ENCODE results near the gene APMAP.

APMAP gene

DNA sequence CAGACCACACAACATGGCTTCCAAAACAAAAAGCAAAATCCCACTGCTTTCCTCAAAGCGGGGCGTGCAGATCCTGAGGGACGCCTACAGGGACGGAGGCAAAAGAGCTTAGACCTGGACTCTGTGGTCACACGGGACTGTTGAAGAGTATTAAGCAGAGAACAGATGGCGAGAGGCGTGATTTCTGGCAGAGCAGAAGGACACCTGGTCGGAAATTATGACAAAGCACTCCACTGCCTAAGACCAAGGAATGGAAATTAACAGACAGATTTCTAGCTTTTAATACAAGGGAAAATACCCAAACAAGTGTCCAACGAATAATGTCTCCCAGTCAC, 28.1 kb downstream of the APMAP start:
- no peak for DNase-seq

DNA sequence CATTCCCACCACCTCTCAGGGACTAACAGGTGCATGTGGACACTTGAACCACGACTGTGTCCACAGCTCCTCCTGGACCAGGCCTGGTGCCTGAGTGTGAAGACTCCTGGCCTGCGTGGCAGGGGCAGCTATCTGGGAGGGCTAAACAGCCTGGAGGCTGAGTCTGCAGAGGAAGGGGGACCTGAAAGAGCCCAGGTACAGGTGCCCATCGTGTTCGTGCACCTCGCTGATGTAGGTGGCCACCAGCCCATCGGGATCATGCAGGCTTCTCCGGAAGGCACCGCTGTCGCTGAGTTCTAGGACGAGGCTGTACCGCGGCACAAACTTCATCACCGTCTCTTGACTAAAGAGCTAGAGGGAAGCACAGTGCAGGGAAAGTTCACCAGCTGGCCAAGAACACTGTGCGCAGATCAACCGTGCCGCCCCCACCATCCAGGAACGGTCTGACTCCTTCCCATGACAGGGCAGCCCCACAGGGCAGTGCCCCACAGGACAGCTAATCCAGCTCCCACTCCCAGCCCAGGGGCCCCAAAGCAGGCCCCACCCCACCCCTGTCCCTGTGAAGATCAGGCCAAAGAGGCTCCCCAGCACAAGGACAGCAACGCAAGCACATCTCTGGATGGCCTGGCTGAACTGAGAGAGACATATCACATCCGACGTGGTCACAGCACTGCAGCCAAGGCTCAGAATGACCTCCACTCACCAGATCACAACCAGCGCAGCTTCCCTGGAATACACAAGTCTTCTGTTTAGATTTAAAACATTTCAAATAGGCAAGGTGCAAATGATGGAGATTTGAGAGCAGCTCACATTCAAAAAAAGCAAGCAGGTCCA, 28.7 kb downstream of the APMAP start:
- DNase-seq: no peak

DNA sequence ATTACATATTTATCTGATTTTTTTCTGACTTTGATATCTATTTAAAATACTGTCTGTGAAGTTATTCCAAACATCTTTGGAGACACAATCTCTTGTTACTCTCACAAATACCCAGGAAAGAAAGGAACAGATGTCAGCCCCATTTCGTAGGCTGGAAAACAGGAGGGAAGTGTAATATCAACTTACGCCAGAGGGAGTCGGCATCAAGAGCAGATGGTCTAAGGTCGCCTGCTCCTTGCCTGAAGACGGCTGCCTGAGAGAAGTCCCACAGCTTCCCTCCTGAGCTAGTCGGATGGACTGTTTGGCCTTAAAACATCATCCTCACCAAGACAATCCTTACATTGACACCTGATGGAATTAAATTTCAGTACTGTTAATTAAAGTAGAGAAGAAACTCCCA, 30.0 kb downstream of the APMAP start:
- no peak for DNase-seq

DNA sequence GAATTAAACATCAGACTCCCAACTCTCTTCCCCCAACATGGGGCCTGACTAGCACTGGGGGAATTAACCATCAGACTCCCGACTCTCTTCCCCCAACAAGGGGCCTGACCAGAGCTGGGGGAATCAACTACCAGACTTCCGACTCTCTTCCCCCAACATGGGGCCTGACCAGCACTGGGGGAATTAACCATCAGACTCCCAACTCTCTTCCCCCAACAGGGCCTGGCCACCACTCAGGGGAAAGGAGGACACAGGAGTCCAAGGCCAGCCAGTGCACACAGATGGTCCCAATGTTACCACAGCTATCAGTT, 30.4 kb downstream of the APMAP start:
- DNase-seq: no peak

DNA sequence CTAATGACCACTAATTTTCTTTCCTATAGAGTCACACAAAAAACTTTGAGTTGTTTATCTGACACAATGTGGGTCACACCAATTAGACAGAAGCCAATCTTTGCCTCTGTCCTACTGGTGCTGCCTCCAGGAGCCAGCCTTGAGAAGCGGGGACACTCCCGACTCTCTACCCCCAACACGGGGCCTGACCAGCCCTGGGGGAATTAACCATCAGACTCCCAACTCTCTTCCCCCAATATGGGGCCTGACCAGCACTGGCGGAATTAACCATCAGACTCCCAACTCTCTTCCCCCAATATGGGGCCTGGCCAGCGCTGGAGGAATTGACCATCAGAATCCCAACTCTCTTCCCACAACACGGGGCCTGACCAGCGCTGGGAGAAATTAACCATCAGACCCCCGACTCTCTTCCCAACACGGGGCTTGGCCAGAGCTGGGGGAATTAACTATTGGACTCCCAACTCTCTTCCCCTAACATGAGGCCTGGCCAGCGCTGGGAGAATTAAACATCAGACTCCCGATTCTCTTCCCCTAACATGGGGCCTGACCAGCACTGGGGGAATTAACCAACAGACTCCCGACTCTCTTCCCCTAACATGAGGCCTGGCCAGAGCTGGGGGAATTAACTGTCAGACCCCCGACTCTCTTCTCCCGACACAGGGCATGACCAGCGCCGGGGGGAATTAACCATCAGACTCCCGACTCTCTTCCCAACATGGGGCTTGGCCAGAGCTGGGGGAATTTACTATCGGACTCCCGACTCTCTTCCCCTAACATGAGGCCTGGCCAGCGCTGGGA, 31.0 kb downstream of the APMAP start:
- no peak for DNase-seq

DNA sequence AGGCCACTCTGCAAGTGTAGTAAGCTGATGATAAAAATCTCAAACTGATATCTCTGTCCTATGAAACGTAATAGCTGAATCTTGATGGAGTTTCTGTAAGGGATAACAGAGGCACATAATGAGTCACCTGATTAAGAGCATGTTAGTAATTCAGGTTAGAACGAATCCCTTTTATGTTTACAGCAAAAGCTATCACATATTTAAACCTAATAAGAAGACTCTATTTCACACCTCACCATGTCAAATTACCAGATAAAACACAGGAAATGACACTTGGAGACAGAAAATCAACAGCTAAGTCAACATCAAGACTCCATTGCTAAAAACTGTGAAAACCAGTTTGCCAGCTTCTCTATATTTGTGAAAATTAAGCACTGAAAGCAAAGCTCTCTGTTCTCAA, 31.7 kb downstream of the APMAP start:
- peak; percentile 69 for DNase-seq

DNA sequence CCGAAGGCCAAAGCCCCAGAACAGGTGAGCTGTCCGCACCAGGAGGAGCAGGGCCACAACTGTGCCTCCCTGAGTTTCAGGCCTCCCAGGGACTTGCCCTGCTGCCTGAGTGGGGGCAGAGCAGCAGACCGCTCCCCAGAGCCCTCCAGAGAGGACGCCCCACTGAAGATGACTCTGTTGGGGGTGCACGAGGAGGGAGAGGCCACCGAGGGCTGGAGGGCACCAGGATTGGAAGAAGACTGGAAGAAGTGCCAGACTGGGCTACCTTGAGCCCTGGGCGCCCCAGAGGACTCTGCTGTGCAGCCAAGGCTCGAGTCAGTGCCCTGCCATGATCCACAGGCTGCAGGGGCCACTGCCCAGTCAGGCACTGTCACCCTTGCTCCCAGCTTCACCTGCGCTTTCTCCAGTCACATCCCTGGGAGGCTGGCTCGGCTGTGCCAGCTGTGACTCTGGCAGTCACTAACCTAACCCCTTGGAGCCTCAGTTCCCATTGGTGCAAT, 32.2 kb downstream of the APMAP start:
- DNase-seq: no peak

DNA sequence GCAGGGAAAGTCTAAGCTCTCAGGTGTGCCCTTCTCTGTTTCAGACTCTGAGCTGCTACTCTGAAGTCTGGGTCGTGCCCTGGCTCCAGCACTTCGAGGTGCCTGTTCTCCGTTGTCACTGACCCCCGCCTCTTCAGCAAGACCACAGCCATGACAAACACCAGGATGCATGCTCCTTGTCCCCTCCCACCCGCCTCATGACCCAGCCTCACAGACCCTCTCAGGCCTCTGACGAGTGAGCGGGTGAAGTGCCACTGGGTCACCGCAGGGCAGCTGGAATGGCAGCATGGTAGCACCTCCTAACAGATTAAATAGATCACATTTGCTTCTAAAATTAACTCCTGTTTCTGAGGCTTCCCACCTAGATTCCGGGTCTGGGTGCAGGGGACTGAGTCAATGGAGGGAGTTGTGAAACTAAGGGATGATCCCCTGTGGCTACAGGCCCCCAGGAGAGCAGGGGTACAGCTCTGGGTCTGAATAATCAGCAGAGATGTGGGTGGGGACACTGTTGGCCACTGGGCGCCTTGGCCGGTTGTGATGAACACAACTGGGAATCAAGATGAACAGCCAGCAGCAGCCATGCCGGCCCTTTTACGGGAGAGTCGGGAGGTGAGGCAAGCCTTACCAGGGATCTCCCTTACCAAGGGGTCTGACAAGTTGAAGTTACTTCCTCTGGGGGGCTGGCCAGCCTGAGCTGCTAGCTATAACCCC, 32.8 kb downstream of the APMAP start:
- DNase-seq: no peak

DNA sequence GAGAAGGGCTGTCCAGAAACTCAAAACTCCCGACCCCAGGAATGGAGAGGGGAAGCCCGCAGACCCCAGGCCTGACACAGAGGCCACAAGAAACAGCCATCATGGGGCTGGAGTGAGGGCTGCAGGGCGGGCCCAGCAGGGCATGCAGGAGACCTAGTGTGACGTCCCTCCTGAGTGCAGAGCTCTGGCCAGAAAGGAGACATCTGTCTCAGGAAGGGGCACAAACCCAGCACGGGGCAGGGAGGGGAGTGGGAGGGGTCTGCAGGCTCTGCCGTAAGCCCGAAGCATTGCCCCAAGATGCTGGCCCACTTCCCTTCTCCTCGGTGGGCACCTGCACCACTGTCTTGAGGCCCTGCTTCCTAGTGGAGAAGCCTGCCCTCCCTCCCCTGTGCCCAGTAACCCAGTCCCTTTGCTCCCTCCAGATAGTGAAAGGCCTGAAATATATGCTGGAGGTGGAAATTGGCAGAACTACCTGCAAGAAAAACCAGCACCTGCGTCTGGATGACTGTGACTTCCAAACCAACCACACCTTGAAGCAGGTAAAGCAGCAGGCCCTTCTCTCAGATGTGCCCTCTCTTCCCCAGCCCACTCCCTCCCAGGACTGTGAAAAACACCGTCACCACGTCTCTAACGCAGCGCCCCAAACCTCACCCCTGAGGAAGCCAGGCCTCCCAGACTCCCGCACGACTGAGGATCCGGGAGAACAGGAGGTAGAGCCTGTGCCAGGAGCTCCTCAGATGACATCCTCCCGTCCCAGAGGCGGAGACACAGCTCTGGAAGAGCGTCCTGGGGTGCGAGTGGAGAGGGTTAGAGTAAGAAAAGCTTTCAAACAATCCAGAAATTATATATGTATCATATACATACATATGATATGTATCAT, 33.8 kb downstream of the APMAP start:
- DNase-seq: no peak

DNA sequence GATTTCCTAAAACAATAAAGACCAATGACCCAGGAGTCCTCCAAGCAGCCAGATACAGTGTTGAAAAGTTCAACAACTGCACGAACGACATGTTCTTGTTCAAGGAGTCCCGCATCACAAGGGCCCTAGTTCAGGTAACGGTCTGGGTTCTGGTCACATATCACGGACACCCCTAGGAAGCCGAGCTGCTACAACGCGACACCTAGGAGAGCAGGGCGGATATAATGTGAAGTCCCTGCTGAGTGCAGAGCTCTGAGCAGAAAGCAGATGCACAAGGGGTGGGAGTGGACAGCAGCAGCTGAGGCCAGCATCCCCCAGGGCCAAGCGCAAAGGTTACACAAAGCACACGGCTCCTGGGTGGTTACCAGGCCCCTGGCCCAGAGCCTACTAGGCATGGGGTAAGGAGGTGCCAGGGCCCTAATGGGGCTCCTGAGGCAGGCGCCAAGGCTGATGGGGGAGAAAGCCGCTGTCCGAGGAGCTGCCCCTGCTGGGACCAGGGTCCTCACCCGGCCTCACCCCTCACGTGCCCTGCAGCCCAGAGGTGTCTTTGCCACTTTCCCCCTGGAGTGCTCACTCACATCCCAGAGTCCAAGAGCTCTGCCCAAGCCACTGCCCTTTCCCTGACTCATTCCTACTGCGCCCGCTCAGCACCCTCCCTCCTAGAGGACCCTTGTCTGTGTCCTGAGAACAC, 35.1 kb downstream of the APMAP start:
- DNase-seq: no peak

DNA sequence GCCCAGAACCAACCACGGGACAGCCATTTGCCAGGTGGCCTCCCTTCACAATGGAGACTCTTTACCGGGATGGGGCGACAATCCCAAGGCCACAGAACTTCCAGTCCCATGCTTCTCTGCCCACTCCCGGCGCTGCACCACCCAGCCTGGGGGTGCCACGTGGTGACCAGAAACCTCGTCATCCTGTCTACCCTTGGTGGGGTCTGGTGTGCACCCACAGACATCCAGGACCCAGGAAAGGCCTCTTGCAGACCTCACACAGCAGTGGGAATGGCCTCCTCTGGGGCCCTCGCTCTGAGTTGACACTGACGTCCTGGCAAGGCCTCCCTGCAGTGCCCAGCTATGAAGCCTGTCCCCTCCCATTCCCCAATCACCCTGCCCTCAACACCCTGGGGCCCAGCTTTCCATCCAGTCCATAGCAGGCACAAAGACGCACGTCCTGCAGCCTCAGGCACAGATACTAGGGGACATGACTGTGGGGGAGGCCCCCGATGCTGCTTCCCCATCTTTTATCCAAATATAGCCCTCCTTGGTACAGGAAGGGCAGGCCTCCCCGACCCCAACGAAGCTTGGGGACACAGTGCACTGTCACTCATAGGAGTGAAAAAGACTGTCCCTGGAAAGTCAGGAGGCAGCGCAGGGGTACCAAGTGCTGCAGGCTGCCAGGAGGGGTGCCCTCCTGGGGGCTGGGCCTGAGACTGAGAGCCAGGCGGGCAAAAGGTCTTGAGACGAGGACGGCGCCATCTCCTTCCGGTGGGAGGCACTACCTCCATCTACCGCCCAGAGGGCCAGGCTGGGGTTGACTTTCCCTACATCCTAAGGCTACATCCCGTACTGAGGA, 36.3 kb downstream of the APMAP start:
- no peak for DNase-seq

DNA sequence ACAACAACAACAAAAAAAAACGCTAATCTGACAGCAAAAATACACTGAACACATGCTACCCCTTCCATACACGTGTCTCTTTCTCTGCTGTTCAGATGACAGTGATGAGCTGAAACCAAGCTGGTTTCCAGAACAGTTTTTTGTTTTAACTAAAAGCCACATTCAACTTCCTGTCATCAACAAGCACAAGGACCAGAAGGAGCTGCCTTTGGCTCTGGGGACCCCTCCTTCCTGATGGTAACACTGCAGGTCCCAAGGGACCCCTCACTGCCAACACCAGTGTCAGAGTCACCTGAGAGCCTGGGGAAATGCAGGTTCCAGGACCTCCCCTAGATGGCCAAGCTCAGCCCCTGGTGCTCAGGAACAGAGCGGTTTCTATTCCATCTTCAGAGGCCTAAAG, 37.5 kb downstream of the APMAP start:
- DNase-seq: peak; percentile 41

DNA sequence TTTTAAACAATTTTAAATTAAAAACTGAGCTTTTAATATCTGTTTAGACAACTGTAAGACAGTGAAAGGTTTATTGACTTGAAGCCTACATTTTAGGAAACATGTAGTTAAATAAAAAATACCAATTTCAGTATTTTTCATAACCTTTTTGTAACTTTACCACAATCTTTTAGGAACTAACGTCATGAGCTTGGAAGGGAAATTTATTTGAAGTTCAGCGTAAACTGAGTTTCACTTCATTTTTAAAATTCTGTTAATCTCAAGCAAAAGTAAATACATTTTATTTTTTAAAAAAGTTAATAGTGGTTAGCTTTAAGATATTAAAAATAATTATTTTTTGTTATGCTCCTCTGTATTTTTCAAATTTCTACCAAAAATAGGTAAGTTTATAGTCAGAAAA, 38.0 kb downstream of the APMAP start:
- no peak for DNase-seq

DNA sequence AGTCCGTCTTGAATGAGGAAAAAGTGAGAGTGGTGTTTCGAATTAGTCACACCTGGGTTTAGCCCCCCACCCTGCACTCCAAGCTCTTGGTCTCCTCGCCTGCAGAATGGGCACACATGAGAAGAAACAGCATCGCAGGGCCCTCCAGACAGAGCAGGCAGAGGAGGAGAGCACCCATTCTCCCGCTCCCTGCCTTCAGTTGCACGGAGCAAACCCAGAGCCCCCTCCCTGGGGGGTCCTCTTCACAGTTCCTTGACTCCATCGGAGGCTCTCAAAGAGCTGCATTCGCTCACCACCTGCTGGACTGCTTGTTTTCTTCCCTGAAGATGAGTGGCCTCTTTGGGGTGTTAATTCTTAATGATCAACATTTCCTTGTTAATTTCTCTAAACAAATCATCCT, 38.4 kb downstream of the APMAP start:
- DNase-seq: no peak

DNA sequence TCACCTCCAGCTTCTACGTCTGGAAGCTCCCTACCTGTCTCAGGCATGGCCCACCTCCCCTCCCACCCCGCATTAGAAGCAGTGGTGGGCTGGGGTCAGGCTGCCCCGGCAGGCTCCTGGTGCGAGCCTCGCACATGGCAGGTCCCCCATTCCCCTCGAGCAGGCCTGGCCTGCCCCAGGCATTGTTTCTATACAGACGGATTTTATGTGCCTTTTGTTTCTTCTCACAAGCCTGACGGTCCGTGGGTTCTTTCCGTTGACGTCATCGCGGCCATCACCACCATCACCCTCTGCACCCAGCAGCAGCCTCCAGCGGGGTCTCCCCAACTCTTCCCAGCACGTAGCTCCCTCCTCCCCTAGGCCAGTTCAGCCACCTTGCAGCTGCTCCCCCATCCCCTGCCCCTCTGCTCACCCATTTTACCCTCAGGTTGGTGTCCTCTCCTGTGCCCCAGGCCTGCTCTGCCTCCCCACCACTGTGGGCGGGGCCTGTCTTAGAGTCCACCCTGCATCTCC, 38.9 kb downstream of the APMAP start:
- peak; percentile 52 for DNase-seq

DNA sequence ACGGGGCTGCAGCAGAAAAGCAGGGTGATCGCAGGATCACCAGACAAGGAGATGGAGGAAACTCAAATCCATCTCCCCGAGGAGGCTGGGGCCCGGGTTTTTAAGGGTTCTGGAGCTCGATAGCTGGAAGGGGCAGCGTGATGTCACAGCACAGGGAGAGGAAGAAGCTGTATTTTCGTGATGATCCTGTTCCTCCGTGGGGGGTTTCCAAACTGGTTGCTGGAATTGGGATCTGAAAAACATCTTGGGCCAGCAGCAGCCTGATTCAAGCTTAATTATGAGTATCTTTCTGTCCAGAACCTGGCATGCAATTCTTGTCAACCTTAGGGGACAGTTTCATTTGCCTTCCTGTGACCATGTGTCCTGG, 39.4 kb downstream of the APMAP start:
- DNase-seq: no peak

DNA sequence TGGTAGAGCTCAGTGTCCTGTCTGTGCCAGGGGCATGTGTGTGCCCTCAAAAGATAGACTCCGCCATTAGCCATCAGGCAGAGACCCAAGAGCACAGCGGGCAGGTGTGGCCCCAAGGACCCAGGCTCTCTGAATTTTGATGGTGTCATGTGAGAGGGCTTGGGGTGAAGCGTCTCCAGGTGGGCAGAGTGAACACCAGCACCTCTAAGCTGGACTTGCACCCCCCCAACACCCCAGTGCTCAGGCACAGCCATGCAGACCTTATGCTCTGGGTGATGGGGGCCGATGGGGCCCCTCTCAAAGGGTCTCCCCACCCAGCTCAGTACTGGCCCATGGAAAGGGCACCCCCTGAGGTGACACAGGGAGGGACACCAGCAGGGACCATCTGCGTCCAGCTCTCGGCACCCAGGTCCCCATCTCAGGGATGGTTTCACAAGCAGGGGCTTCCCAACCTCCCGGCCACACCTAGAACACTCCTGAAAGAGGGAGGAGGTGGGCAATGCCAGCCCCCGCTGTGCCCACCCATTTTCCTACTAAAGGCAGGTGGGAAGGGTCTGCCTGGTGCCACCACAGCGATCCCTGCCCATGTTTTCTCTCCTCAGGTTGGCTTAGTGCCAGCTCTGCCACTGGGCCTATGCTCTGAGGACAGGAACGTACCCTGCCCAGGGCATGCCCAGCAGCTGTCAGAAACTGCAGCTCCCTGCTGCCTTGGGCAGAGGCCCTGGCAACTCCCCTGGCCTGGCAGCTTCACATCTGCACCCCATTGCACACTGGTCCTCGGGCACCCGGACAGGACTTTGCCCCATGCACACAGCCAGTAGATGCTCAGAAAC, 40.0 kb downstream of the APMAP start:
- DNase-seq: no peak

DNA sequence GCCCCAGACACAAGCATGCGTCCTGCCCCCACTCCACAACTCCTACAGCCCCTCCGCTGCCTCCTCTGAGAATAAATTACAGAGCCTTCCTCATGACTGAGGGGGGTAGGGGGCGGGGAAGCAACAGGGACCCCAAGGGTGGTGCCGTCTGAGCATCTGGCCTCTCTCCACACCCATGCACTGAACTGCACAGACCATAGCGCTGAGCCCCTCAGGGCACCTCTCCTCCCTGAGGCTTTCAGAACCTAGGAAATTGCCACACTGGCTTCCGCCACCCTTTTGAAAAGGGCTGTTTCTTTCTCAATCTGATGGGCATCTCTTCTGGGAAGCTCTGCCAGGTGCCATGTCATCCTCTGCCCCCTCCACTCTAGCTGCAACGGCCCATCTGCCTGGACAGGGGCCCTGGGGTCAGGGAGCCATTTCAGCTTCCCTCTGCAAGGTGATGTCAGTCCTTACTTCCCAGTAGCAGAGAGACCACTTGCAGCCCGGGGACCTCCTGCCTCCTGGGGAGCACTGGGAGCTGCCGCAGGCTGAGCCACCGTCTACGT, 40.9 kb downstream of the APMAP start:
- no peak for DNase-seq

DNA sequence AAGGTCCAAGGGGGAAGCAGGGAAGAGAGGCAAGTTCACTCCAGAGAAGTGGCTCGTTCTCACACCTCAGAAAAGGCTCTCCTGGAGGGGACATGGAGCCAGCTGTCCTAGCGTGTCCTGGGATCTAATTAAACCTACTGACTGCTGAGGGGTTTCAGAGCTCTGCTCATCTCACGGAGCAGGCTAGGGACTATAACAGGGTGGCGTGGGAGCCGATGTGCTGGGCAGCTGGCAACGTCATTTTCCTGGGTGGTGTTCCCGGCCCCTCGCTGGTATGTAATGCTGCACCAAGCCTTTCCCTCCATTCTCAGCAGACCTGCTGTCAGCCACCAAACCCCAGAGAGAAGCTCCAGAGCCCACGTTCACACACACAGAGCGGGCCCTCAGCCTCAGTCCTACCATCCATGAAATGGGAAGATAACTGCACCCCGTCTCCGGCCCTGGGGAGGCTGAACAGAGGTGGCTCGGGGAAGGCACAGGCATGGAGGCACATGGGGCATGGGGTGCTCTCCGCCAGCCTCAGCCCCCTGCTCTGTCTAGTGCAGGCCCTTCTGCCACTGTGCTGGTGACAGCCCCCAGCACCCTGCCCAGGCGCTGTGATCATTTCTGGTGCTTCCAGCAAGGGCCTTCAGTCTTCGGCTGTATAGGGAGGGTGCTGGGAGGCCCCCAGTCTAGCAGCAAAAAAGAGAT, 41.6 kb downstream of the APMAP start:
- no peak for DNase-seq

Measured in CD4-positive, alpha-beta T cell treated with Interleukin-10 for 1 hour (primary cell).